Fibroblast of peridontal ligament (primary cell): ENCODE measurements around the gene MAMDC2.

Source experiments
- DNase-seq: peaks from one replicate; pipeline ENCODE4 v3.0.0-alpha.2; 2010; ENCODE audit errors: extremely low read depth

The MAMDC2 gene

DNA sequence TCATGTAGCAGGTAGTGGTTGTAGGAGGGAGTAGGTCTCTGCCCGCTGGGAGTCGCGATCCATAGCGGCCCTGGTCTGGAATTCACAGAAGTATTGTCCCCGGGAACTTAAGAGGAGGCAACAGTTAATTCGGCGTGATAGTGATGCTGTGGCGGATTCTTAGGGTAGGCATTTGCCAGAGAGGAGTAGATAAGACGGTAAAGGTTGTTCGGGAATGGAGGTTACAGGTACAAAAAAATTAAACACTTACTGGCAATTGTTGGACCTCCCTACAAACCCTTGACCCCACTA is 215.8 kb downstream of the MAMDC2 start:
- DNase-seq = no peak

DNA sequence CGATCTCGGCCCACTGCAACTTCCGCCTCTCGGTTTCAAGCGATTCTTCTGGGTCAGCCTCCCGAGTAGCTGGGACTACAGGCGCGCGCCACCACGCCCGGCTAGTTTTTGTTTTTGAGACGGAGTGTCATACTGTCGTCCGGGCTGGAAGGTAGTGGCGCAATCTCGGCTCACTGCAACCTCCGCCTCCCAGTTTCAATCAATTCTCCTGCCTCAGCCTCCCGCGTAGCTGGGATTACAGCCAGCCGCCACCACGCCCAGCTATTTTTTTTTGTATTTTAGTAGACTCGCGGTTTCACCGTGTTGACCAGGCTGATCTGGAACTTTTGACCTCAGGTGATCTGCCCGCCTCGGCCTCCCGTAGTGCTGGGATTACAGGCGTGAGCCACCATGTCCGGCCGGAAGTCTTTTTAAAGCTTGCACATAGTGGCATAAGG is 216.4 kb downstream of the MAMDC2 start:
- no peak for DNase-seq

DNA sequence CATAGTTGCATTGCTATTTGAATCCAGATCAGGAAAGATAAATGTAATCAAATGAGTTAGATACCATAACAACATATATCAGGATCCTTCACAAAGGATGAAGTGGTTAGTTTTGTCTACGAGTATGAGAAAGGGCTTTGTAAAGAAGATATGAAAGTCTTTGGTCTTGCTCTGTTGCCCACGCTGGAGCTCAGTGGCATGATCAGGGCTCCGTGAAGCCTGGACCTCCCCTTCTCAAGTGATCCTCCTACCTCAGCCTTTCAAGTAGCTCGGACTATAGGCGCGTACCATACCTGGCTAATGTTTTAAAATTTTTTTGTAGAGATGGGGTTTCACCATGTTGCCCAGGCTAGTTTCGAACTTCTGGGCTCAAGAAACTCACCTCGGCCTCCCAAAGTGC is 217.0 kb downstream of the MAMDC2 start:
- DNase-seq = no peak

DNA sequence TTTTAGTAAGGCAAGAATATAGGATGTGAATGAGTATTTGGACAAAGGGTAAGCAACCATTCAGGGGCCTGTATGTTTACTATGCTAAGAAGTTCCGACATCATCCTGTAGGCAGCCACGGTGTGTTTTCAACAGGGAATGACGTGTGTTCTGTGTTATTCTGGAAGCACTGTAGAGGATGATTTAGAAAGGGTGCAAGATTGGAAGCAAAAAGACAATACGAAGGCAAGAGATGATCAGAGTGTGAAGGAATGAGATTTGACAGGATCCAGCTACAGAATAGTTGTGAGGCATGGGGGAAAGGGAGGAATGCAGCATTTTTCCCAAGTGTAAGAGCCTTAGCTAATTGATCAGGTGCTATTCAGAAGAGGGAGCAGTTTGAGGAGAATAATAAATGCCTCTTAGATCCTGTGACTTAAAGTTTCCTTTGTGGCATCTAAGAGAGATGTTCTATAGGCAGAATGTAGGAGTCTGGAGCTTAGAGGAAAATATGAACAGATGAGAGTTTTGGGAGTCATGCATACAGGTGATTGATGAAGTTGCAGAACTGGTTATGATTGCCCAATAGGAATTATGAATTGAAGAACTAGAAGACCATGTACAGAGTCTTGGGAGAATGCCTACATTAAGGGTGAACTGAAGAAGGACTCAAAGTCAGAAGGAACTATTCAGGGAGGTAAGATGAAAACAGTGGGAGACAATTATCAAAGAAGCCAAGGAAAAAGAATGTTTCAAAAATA is 217.7 kb downstream of the MAMDC2 start:
- no peak for DNase-seq

DNA sequence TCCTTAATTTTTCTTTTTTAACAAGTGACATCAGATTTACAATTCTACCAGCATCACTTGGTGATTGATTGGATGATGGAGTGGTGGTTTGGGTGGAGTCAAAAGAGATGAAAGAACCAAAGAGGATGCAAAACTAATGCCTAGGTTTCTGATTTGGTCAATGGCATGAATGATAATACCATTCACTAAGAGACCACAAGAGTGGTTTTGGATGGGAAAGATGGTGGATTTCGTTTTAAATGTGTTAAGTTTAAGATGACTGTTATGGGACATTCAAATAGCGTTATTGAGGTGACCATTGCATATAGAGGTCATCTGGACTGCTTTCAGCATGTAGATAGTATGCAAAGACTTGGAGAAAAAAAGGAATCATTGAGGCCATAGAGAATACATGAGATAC is 218.7 kb downstream of the MAMDC2 start:
- no peak for DNase-seq

DNA sequence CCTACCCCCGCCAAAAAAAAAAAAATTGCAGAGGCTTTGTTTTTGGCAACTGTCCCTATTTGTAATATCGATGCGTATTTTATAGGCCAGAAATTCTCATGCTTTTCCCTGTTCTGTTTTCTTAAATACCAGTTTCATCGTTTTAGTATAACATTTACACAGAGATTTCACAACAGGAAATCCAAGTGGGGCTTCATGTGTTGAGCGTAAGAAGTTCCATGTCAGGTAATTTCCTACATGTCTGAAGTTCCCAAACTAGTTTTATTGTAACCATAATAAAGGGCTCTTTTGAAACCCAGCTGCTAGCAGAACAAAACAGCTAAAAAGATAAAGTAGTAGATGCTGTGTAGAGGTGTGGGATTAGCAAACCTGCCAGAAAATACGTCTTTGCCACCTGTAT is 219.3 kb downstream of the MAMDC2 start:
- DNase-seq = no peak

DNA sequence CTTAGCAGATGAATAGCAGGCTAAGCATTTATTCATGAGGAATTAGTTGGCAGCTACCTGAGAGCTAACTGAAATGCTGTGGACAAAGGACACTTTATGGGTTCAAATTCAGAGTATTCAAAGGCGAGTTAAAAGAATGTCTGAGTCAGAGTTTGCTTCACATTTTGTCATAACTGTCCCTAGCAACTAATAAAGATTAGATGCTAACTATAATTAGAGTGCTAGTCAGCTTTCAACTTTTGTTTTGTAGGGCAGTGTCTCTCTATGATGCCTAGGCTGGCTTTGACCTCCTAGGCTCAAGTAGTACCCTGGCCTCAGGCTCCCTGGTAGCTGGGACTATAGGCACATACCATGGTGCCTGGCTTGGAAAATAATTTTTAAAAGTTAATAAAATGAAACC is 219.8 kb downstream of the MAMDC2 start:
- DNase-seq = no peak
